CD14-positive monocyte (primary cell): Measurements from ENCODE around the gene RCE1. TPM values are rescaled to one million over a fixed set of nuclear protein-coding genes. Genes with fewer than 3 reads are reported as not detected.

Experiments
- DNase-seq, 3 donors: peaks; one replicate each; pipeline ENCODE4 v3.0.0-alpha.2; 2011 to 2022
- H2AFZ ChIP-seq: 2 replicates; pipeline ENCODE4 v1.6.0; 2012; ENCODE audit warnings: mild to moderate bottlenecking, low read depth, low read length, inconsistent platforms; ENCODE audit not compliant: insufficient read depth, poor library complexity, severe bottlenecking
- H3K27ac ChIP-seq, 2 donors: 1 replicate in 1 of 2; 2 replicates in 1 of 2; pipeline ENCODE4 v1.5.1; 2012 to 2013; ENCODE audit warnings: low read length in 2 of 2, control low read depth in 1 of 2, inconsistent platforms in 1 of 2, low read depth in 1 of 2, mild to moderate bottlenecking in 1 of 2
- H3K27me3 ChIP-seq, 2 donors: one replicate each; pipeline versions ENCODE4 v1.6.0 to v1.6.1; 2011 to 2013; ENCODE audit warnings: low read length in 2 of 2; ENCODE audit not compliant: control insufficient read depth in 2 of 2, insufficient read depth in 2 of 2
- H3K36me3 ChIP-seq, 2 donors: replicated peaks in 1 of 2; 1 replicate in 1 of 2; 2 replicates in 1 of 2; pipeline versions ENCODE4 v1.5.1 to v1.6.1; 2012 to 2013; ENCODE audit warnings: low read length in 2 of 2, control low read depth in 1 of 2, inconsistent platforms in 1 of 2, mild to moderate bottlenecking in 1 of 2; ENCODE audit not compliant: insufficient read depth in 2 of 2, control insufficient read depth in 1 of 2
- H3K4me1 ChIP-seq, 2 donors: 1 replicate in 1 of 2; 2 replicates in 1 of 2; pipeline versions ENCODE4 v1.5.1 to v1.6.1; 2012 to 2013; ENCODE audit warnings: low read length in 2 of 2, control low read depth in 1 of 2, inconsistent platforms in 1 of 2, mild to moderate bottlenecking in 1 of 2, moderate library complexity in 1 of 2; ENCODE audit not compliant: insufficient read depth in 2 of 2, control insufficient read depth in 1 of 2
- H3K4me2 ChIP-seq: replicated peaks from 2 replicates; pipeline ENCODE3; 2012; ENCODE audit warnings: low read length, moderate library complexity, mild to moderate bottlenecking; ENCODE audit not compliant: poor library complexity, severe bottlenecking; ENCODE audit errors: extremely low read depth
- H3K4me3 ChIP-seq, 3 experiments: fragments of 200-600 bp in 1 of 3; sonication (generic) in 1 of 3; replicated peaks in 1 of 3; 1 replicate in 2 of 3; 2 replicates in 1 of 3; pipeline ENCODE4 v1.5.1; 2011 to 2013; ENCODE audit warnings: low read length in 3 of 3, mild to moderate bottlenecking in 3 of 3, control low read depth in 2 of 3, low read depth in 2 of 3, inconsistent platforms in 1 of 3, moderate library complexity in 1 of 3
- H3K79me2 ChIP-seq: 2 replicates; pipeline ENCODE4 v1.6.0; 2012; ENCODE audit warnings: mild to moderate bottlenecking, control low read depth, inconsistent platforms, low read length, moderate library complexity; ENCODE audit not compliant: insufficient read depth
- H3K9ac ChIP-seq: 2 replicates; pipeline ENCODE4 v1.6.0; 2017; ENCODE audit warnings: low read length, mild to moderate bottlenecking; ENCODE audit not compliant: insufficient read depth, poor library complexity, severe bottlenecking
- H3K9me3 ChIP-seq, 2 donors: replicated peaks in 1 of 2; 1 replicate in 1 of 2; 2 replicates in 1 of 2; pipeline versions ENCODE4 v1.5.1 to v1.6.1; 2012 to 2013; ENCODE audit warnings: low read length in 2 of 2, control low read depth in 1 of 2; ENCODE audit not compliant: control insufficient read depth in 1 of 2, insufficient read depth in 1 of 2
- H4K20me1 ChIP-seq: 2 replicates; pipeline ENCODE4 v1.6.0; 2012; ENCODE audit warnings: mild to moderate bottlenecking, low read length, control low read depth, moderate library complexity; ENCODE audit not compliant: insufficient read depth
- H3K27ac Mint-ChIP-seq, 7 donors: one replicate each; pipeline ENCODE4 v1.8.0; 2020; ENCODE audit warnings: mild to moderate bottlenecking in 7 of 7, mixed read lengths in 7 of 7, moderate library complexity in 6 of 7, inconsistent platforms in 2 of 7
- H3K27me3 Mint-ChIP-seq, 3 donors: one replicate each; pipeline ENCODE4 v1.8.0; 2021 to 2022; ENCODE audit warnings: low read depth in 3 of 3, mild to moderate bottlenecking in 3 of 3, mixed read lengths in 3 of 3, moderate library complexity in 3 of 3, inconsistent platforms in 1 of 3
- H3K36me3 Mint-ChIP-seq, 2 donors: one replicate each; pipeline ENCODE4 v1.8.0; 2020; ENCODE audit warnings: mixed read lengths in 2 of 2, inconsistent platforms in 1 of 2, mild to moderate bottlenecking in 1 of 2
- H3K4me1 Mint-ChIP-seq: one replicate; pipeline ENCODE4 v1.8.0; 2020; ENCODE audit warnings: mild to moderate bottlenecking, mixed read lengths
- H3K4me3 Mint-ChIP-seq, 2 donors: one replicate each; pipeline ENCODE4 v1.8.0; 2020; ENCODE audit warnings: mild to moderate bottlenecking in 2 of 2, mixed read lengths in 2 of 2, moderate library complexity in 1 of 2
- H3K9me3 Mint-ChIP-seq, 7 donors: one replicate each; pipeline ENCODE4 v1.8.0; 2020 to 2022; ENCODE audit warnings: mixed read lengths in 7 of 7, mild to moderate bottlenecking in 6 of 7, moderate library complexity in 6 of 7, inconsistent platforms in 2 of 7
- WGBS: methylation state at CpG from one replicate; pipeline ENCODE4 v1.1.5; 2013; ENCODE audit warnings: missing lambda C conversion rate; ENCODE audit not compliant: insufficient coverage; 5-methylcytosine and 5-hydroxymethylcytosine counted together
- intact Hi-C, 2 donors: fragments of 100-400 bp; cut with micrococcal nuclease; formaldehyde crosslinking; loops; one replicate each; pipeline versions ENCODE4 v1.15.0 to v1.15.1; 2023
- polyA plus RNA-seq, 3 donors: library from polyadenylated mRNA; depleted of rRNA in 1 of 3; unstranded in 2 of 3; stranded (reverse) in 1 of 3; fragments of 300-500 nt in 2 of 3; fragments of >200 nt in 1 of 3; fragmentation: Illumina TruSeq in 2 of 3; gene quantifications; 1 replicate in 2 of 3; 2 replicates in 1 of 3; pipeline ENCODE4 v1.2.3, GENCODE V29; 2012 to 2021
- TF ChIP-seq, protein P1 (sequence below): fragments of 200-600 bp; IDR thresholded peaks from one replicate; pipeline ENCODE4 v1.8.0; 2022; ENCODE audit warnings: antibody characterized with exemption, mild to moderate bottlenecking

Gene RCE1
- polyA plus RNA-seq, 3 donors: 20.3 to 24.7 (median 22.8) TPM

DNA sequence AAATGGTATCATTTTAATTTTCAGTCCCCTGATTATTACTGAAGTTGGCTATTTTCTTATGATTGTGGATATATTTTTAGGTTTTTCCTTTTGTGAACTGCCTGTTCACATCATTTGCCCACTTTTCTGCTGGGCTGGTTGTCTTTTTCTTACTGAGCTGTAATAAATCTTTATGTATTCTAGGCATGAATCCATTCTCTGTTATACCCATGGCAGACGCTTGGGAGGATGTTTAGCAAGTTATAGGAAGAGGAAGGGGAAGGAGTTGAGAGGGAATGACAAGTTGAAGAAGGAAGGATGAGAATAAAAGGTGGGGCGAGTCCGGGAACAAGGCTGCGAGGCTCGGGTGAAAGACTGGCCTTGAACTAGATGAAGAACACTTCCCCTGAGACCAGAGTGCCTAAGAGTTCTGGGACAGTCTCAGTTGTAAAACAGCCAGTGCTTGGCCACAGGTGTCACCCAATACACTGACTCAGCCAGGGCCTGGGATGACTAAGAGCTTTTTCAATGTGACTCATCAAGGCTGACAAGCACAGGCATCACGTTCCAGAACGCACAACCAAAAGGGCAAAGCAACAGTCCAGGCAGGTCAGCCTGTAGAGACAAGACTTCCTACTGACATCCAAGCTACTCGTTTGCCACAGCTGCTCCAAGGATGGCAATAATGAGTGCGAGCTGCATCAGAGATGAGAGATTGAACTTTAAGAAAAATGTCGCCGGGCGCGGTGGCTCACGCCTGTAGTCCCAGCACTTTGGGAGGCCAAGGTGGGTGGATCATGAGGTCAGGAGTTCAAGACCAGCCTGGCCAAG lies 48.8 kb downstream of the RCE1 start:
- H3K9me3 Mint-ChIP-seq: no peaks in the 10 kb centered on the region
- intact Hi-C loops: no loop called here
- no peak overlapping the region for H3K4me3 Mint-ChIP-seq
- Histone ChIP-seq H3K9me3 (no peaks in the 10 kb centered on the region), H2AFZ (no peak overlapping the region), H3K4me2 (no peak overlapping the region), H3K79me2 (no peaks in the 10 kb centered on the region), H3K27me3 (no peaks in the 10 kb centered on the region), H3K27ac (no peak overlapping the region), H3K9ac (no peak overlapping the region), H3K4me1 (no peaks in the 10 kb centered on the region), H3K4me3 (no peak overlapping the region), H4K20me1 (no peaks in the 10 kb centered on the region), H3K36me3 (no peaks in the 10 kb centered on the region)
- H3K27me3 Mint-ChIP-seq: peaks cover 2 to 18% (median 9%) of the 10 kb centered on the region in 3 donors
- H3K4me1 Mint-ChIP-seq: peaks cover 7% of the 10 kb centered on the region
- H3K36me3 Mint-ChIP-seq: peaks cover 0 to 3% of the 10 kb centered on the region in 2 donors
- TF ChIP-seq, protein P1, sequence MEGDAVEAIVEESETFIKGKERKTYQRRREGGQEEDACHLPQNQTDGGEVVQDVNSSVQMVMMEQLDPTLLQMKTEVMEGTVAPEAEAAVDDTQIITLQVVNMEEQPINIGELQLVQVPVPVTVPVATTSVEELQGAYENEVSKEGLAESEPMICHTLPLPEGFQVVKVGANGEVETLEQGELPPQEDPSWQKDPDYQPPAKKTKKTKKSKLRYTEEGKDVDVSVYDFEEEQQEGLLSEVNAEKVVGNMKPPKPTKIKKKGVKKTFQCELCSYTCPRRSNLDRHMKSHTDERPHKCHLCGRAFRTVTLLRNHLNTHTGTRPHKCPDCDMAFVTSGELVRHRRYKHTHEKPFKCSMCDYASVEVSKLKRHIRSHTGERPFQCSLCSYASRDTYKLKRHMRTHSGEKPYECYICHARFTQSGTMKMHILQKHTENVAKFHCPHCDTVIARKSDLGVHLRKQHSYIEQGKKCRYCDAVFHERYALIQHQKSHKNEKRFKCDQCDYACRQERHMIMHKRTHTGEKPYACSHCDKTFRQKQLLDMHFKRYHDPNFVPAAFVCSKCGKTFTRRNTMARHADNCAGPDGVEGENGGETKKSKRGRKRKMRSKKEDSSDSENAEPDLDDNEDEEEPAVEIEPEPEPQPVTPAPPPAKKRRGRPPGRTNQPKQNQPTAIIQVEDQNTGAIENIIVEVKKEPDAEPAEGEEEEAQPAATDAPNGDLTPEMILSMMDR: no peak
- 15% methylated on average over 3 of the region's 14 CpGs for WGBS
- H3K27ac Mint-ChIP-seq: peak overlapping the region in 3 of 7 donors; percentile 2 to 29 (median 13)
- peak; percentile 22 to 66 (median 40) for DNase-seq

DNA sequence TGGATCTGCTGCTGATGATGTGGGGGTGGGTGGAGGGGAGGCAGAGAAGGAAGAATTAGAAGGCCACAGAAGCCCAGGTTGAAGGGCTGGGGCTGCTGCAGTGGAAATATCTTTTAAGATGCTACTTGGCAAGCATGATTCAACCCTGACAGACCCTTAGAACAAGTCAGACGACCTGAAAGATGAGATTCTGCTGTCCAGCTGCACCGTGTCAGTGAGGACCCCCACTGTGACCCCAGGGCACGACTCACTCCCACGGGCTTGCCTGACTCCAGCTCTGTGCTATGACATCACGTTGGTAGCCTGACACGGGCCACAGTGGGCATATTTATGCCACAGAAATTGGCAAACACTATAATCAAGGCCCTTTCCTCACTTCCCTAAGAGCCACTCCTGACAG lies 49.7 kb downstream of the RCE1 start:
- TF ChIP-seq, protein P1: no peak
- no peaks in the 10 kb centered on the region for H3K9me3 Mint-ChIP-seq
- no peak overlapping the region for H3K4me3 ChIP-seq
- intact Hi-C loops: no loop called here
- no peak overlapping the region for H3K4me2 ChIP-seq
- no peaks in the 10 kb centered on the region for H3K9me3 ChIP-seq
- no peaks in the 10 kb centered on the region for H3K79me2 ChIP-seq
- no peak overlapping the region for H3K4me3 Mint-ChIP-seq
- peaks cover 0 to 3% of the 10 kb centered on the region in 2 donors for H3K36me3 Mint-ChIP-seq
- no peak for DNase-seq
- peaks cover 7% of the 10 kb centered on the region for H3K4me1 Mint-ChIP-seq
- no peaks in the 10 kb centered on the region for H4K20me1 ChIP-seq
- no peak overlapping the region for H3K9ac ChIP-seq
- H3K27me3 Mint-ChIP-seq: peaks cover 2 to 18% (median 9%) of the 10 kb centered on the region in 3 donors
- H2AFZ ChIP-seq: no peak overlapping the region
- no peaks in the 10 kb centered on the region for H3K4me1 ChIP-seq
- WGBS: 91% methylated on average over 6 of the region's 6 CpGs
- no peak overlapping the region for H3K27ac Mint-ChIP-seq
- H3K36me3 ChIP-seq: no peaks in the 10 kb centered on the region
- no peaks in the 10 kb centered on the region for H3K27me3 ChIP-seq
- H3K27ac ChIP-seq: no peak overlapping the region
